GM18951 (cell line): ENCODE results near the gene DISC1.
"Not testable (repeated sequence)": the region's sequence is repeated elsewhere in the genome, so short reads cannot be mapped to it uniquely, and the experiment has no call there.

Experiments
- POLR2A ChIP-seq: IDR thresholded peaks from 4 replicates; pipeline ENCODE4 v1.6.1; 2011; ENCODE audit warnings: mild to moderate bottlenecking; ENCODE audit not compliant: insufficient read length, insufficient read depth; ENCODE audit errors: extremely low read depth
- in situ Hi-C: fragments of 300-500 bp; cut with MboI; formaldehyde crosslinking; loops from one replicate; pipeline ENCODE4 v1.12.0; 2022; ENCODE audit warnings: low sequenced_read_pairs, mixed read lengths, inconsistent platforms; ENCODE audit not compliant: unreplicated experiment

DISC1 gene

DNA sequence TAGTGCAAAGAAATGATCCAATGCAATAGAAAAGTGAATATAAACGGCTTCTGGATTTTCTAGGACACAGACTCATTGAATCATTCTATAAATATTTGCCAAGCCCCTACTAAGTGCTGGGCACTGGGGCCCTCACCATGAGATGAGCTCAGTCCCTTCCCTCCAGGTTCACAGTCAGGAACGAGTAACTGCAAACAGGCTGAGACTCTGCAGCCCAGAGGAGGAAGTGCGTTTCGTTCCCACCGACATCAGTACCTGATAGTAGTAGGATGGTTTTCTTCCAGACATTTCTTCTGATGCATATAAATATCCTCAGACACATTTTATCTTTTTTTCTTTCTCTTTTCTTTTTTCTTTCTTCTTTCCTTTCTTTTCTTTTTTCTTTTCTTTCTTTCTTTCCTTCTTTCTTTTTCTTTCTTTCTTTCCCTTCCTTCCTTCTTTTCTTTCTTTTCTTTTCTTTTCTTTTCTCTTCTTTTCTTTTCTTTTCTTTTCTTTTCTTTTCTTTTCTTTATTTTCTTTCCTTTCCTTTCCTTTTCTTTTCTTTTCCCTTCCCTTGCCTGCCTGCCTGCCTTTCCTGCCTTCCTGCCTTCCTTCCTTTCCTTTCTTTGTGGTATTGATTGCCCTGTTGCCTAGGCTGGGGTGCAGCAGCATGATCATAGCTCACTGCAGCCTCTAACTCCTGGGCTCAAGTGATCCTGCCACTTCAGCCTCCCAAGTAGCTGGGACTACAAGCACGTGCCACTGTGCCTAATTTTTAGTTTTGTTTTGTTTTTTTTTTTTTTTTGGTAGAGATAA is 135.4 kb downstream of the DISC1 start:
- no peak for TF ChIP-seq POLR2A
- in situ Hi-C loops = no loop called here

- in situ Hi-C loops = no loop called here
These were observed 136.9 kb downstream of the DISC1 start for GRCh38 chr1:231763456-231763855.

DNA sequence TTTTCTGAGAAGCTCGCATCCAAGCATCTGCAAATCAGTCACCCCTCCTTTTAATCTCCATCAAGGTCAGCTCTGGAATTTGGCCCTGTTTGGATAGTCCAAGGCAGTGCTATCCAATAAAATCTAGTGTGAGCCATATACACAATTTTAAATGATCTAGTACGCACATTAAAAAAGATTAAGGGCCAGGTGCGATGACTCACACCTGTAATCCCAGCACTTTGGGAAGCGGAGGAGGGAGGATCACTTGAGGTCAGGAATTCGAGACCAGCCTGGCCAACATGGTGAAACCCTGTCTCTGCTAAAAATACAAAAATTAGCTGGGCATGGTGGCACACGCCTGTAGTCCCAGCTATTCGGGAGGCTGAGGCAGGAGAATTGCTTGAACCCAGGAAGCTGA is 139.2 kb downstream of the DISC1 start:
- in situ Hi-C loops = not testable (repeated sequence)

More at GRCh38 chr1:231763456-231763855, 136.9 kb downstream of the DISC1 start:
- no peak for TF ChIP-seq POLR2A

- no peak for TF ChIP-seq POLR2A
- in situ Hi-C loops = no loop called here
These were observed 140.9 kb downstream of the DISC1 start for GRCh38 chr1:231767471-231767870.

- no peak for TF ChIP-seq POLR2A
These were observed 141.8 kb downstream of the DISC1 start for GRCh38 chr1:231768416-231768815.

GRCh38 chr1:231770506-231771175 is 144.1 kb downstream of the DISC1 start:
- in situ Hi-C loops = no loop called here
- TF ChIP-seq POLR2A = no peak

More at GRCh38 chr1:231768416-231768815, 141.8 kb downstream of the DISC1 start:
- in situ Hi-C loops = no loop called here

- in situ Hi-C loops = no loop called here
These were observed 148.2 kb downstream of the DISC1 start for GRCh38 chr1:231774719-231775335.

GRCh38 chr1:231776010-231776756 is 149.6 kb downstream of the DISC1 start:
- no peak for TF ChIP-seq POLR2A
- in situ Hi-C loops = no loop called here

More at GRCh38 chr1:231774719-231775335, 148.2 kb downstream of the DISC1 start:
- TF ChIP-seq POLR2A = no peak

GRCh38 chr1:231776757-231777062 is 150.1 kb downstream of the DISC1 start:
- in situ Hi-C loops = no loop called here
- no peak for TF ChIP-seq POLR2A

DNA sequence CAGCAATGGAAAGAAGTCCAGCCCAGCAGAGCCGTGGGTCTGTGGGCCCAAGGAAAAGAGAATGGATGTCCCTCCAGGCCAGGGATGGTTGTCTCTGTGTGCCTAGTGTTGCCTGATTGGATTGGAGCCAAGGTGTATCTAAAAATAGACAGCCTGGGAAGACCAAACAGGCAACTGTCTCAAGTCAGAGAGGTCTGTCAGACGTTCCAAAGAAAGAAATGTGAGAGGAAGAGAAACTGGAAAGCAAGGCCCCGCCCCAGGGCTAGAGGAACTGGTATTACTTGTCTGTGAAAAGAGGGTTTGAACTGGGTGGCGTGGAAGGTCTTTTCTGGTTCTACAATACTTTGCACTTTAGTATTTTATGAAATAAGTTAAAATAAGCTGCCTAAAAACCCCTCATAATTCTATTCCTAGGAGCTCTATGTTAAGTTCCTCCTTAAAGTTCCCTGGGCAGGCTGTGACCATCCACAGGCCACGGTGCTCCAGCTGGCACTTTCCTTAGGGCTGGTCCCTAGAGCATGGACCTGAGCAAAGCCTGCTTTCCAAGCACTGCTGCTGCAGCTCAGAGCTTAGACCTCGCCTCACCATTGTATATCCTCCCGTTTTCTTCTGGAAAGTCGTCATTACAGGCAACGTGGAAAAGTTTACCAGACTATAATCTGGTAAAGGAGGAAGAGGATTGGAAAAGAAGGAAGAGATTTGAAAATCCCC is 151.6 kb downstream of the DISC1 start:
- in situ Hi-C loops = no loop called here
- TF ChIP-seq POLR2A = no peak

GRCh38 chr1:231779081-231779480 is 152.5 kb downstream of the DISC1 start:
- in situ Hi-C loops = no loop called here

DNA sequence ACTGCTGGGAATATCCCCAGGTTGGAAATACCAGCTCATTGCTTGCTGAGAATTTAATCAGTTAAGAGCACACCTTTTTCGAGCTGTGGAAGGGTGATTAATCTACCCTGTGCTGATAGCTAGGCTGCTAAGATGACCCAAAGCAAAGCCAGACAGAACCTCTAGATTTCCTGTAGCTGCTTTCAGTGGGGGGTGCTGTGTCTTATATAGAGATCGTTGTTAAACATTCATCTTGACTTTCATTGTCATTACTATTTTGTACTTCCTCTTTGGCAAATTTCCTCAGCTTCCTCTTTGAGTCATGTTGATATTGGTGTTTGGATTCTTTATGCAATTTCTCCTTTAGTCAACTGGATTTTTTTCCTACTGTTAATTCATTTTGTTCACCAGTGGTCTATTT is 155.3 kb downstream of the DISC1 start:
- no peak for TF ChIP-seq POLR2A
- in situ Hi-C loops = no loop called here

More at GRCh38 chr1:231779081-231779480, 152.5 kb downstream of the DISC1 start:
- no peak for TF ChIP-seq POLR2A

DNA sequence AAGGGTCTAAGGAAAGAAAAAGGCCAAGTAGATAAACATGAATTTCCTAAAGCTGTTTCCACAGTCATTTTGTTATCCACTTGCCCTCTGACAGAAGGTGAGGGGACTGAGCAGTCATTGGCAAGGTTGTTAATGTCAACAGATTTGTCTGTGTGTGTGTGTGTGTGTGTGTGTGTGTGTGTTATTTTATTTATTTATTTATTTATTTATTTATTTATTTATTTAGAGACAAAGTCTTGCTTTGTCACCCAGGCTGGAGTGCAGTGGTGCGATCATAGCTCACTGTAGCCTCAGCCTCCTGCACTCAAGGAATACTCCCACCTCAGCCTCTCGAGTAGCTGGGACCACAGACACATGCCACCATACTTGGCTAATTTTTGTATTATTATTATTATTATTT is 158.5 kb downstream of the DISC1 start:
- in situ Hi-C loops = not testable (repeated sequence)
